Esophagus muscularis mucosa (tissue), 4 donors: Measurements from ENCODE around the gene HIF1A. TPM values are rescaled to one million over a fixed set of nuclear protein-coding genes. Genes with fewer than 3 reads are reported as not detected.
A peak's percentile ranks its signal among the peaks of the same experiment; 100 is the strongest.

Source experiments
- DNase-seq: peaks from one replicate; pipeline ENCODE4 v3.0.0-alpha.2; 2017; ENCODE audit errors: extremely low spot score
- H3K27ac ChIP-seq, 4 donors: fragments of 200-600 bp; sonication (generic); replicated peaks in 1 of 4; 1 replicate in 3 of 4; 2 replicates in 1 of 4; pipeline ENCODE4 v1.5.1; 2016 to 2019; ENCODE audit warnings: mild to moderate bottlenecking in 1 of 4
- H3K27me3 ChIP-seq, 4 donors: fragments of 200-600 bp; sonication (generic); one replicate each; pipeline versions ENCODE4 v1.5.1 to v1.6.0; 2016 to 2019
- H3K36me3 ChIP-seq, 4 donors: fragments of 200-600 bp; sonication (generic); one replicate each; pipeline ENCODE4 v1.5.1; 2016 to 2019
- H3K4me1 ChIP-seq, 4 donors: fragments of 200-600 bp; sonication (generic); one replicate each; pipeline ENCODE4 v1.5.1; 2016 to 2019
- H3K4me3 ChIP-seq, 4 donors: fragments of 200-600 bp; sonication (generic); 1 replicate in 2 of 4; 2 replicates in 2 of 4; pipeline ENCODE4 v1.5.1; 2016 to 2019; ENCODE audit warnings: mild to moderate bottlenecking in 4 of 4, moderate library complexity in 1 of 4
- H3K9me3 ChIP-seq, 4 donors: fragments of 200-600 bp; sonication (generic); 1 replicate in 3 of 4; 2 replicates in 1 of 4; pipeline ENCODE4 v1.5.1; 2016 to 2019
- CTCF ChIP-seq, 3 experiments: fragments of 200-600 bp in 2 of 3; fragments of 450-650 bp in 1 of 3; sonication (generic) in 2 of 3; IDR thresholded peaks; one replicate each; pipeline ENCODE4 v1.5.1; 2017 to 2019; ENCODE audit warnings: antibody characterized with exemption in 3 of 3, mild to moderate bottlenecking in 2 of 3, moderate library complexity in 1 of 3
- EP300 ChIP-seq: sonication (generic); formaldehyde crosslinking; IDR thresholded peaks from one replicate; pipeline ENCODE4 v1.6.1; 2017; ENCODE audit warnings: antibody characterized with exemption
- POLR2A ChIP-seq: fragments of 450-650 bp; IDR thresholded peaks from one replicate; pipeline ENCODE4 v1.6.1; 2017; ENCODE audit warnings: antibody characterized with exemption, moderate library complexity, mild to moderate bottlenecking, low read depth
- POLR2AphosphoS5 ChIP-seq, 2 donors: sonication (generic); formaldehyde crosslinking; IDR thresholded peaks; one replicate each; pipeline ENCODE4 v1.6.1; 2017; ENCODE audit warnings: antibody characterized with exemption in 2 of 2
- WGBS: methylation state at CpG from one replicate; pipeline ENCODE4 v1.1.5; 2018; 5-methylcytosine and 5-hydroxymethylcytosine counted together
- intact Hi-C: fragments of 100-400 bp; cut with DNase I; formaldehyde crosslinking; loops from one replicate; pipeline ENCODE4 v1.15.1; 2023
- total RNA-seq, 4 donors: library from RNA; depleted of rRNA; stranded (reverse); fragments of >200 nt; gene quantifications; one replicate each; pipeline versions ENCODE4 v1.1.0 to v1.2.1, GENCODE V29; 2016

Gene HIF1A
- total RNA-seq, 4 donors from 2014 or later, result 77.4 to 156 (median 86.5) TPM

- TF ChIP-seq CTCF (IDR thresholded peaks at IDR 0.05) (no peak), POLR2AphosphoS5 (IDR thresholded peaks at IDR 0.05) (no peak)
- 97% methylated on average over 4 of the region's 4 CpGs for WGBS
- H3K36me3 ChIP-seq, result no peaks in the 10 kb centered on the region
- no peak overlapping the region for H3K4me3 ChIP-seq
- DNase-seq, result no peak
- peaks cover 8 to 17% (median 11%) of the 10 kb centered on the region in 4 donors for H3K4me1 ChIP-seq
- H3K27me3 ChIP-seq, result no peaks in the 10 kb centered on the region
- intact Hi-C loops, result no loop called here
- no peaks in the 10 kb centered on the region for H3K9me3 ChIP-seq
- no peak overlapping the region for H3K27ac ChIP-seq
These were observed 44.0 kb upstream of the HIF1A start for GRCh38 chr14:61651355-61651754.

- intact Hi-C loops, result no loop called here
- 74% methylated on average over 5 of the region's 5 CpGs for WGBS
These were observed 42.6 kb upstream of the HIF1A start for GRCh38 chr14:61652526-61653262.

GRCh38 chr14:61653507-61653906, 41.8 kb upstream of the HIF1A start:
- no peaks in the 10 kb centered on the region for H3K27me3 ChIP-seq
- intact Hi-C loops, result no loop called here
- no peak overlapping the region for H3K4me3 ChIP-seq
- peaks cover 8 to 17% (median 11%) of the 10 kb centered on the region in 4 donors for H3K4me1 ChIP-seq
- TF ChIP-seq POLR2A (no peak), EP300 (no peak), POLR2AphosphoS5 (IDR thresholded peaks at IDR 0.05) (peak; percentile 17 to 69), CTCF (IDR thresholded peaks at IDR 0.05) (no peak)
- no peaks in the 10 kb centered on the region for H3K36me3 ChIP-seq
- H3K27ac ChIP-seq, result no peak overlapping the region
- no peaks in the 10 kb centered on the region for H3K9me3 ChIP-seq
- WGBS, result 32% methylated on average over 6 of the region's 6 CpGs
- peak; percentile 53 for DNase-seq

More at GRCh38 chr14:61652526-61653262, 42.6 kb upstream of the HIF1A start:
- no peaks in the 10 kb centered on the region for H3K9me3 ChIP-seq
- H3K27me3 ChIP-seq, result no peaks in the 10 kb centered on the region
- no peaks in the 10 kb centered on the region for H3K36me3 ChIP-seq
- TF ChIP-seq EP300 (no peak), POLR2AphosphoS5 (IDR thresholded peaks at IDR 0.05) (no peak), POLR2A (no peak), CTCF (IDR thresholded peaks at IDR 0.05) (no peak)
- peaks cover 8 to 17% (median 11%) of the 10 kb centered on the region in 4 donors for H3K4me1 ChIP-seq
- peak; percentile 3 for DNase-seq
- H3K27ac ChIP-seq, result no peak overlapping the region
- H3K4me3 ChIP-seq, result no peak overlapping the region

- H3K27me3 ChIP-seq, result no peaks in the 10 kb centered on the region
- H3K27ac ChIP-seq, result no peak overlapping the region
- no peaks in the 10 kb centered on the region for H3K36me3 ChIP-seq
- H3K9me3 ChIP-seq, result no peaks in the 10 kb centered on the region
- peak; percentile 42 for DNase-seq
- WGBS, result 88% methylated on average over 1 of the region's 1 CpG
- intact Hi-C loops, result no loop called here
- peaks cover 8 to 17% (median 11%) of the 10 kb centered on the region in 4 donors for H3K4me1 ChIP-seq
- TF ChIP-seq POLR2A (no peak), CTCF (IDR thresholded peaks at IDR 0.05) (no peak), EP300 (no peak), POLR2AphosphoS5 (IDR thresholded peaks at IDR 0.05) (no peak)
- no peak overlapping the region for H3K4me3 ChIP-seq
These were observed 41.3 kb upstream of the HIF1A start for GRCh38 chr14:61654026-61654425.
